SK-MEL-5 (cell line): ENCODE results near the gene ERICH6. TPM values are rescaled to one million over a fixed set of nuclear protein-coding genes. Genes with fewer than 3 reads are reported as not detected.

Experiments
- DNase-seq: peaks from one replicate; pipeline ENCODE4 v3.0.0-alpha.2; 2016; ENCODE audit warnings: low read depth, low spot score
- in situ Hi-C: cut with HindIII; loops from 2 replicates; pipeline ENCODE4 v1.10.0; 2016; ENCODE audit warnings: low sequenced_read_pairs, high pct_unique_total_duplicates, low pct_unique_long_range_greater_than_20kb
- total RNA-seq: library from RNA; depleted of rRNA; stranded (reverse); fragments of >200 nt; shearing (Covaris generic); gene quantifications from 2 replicates; pipeline ENCODE4 v1.2.3, GENCODE V29; 2014

The ERICH6 gene
- total RNA-seq, 1 experiment from 2014 or later, result not detected

GRCh38 chr3:150739200-150739863, 35.6 kb upstream of the ERICH6 start:
- in situ Hi-C loops, result no loop called here
- DNase-seq, result no peak

GRCh38 chr3:150738688-150739087, 35.0 kb upstream of the ERICH6 start:
- peak; percentile 14 for DNase-seq
- in situ Hi-C loops, result no loop called here

GRCh38 chr3:150737874-150738679, 34.4 kb upstream of the ERICH6 start:
- in situ Hi-C loops, result no loop called here
- DNase-seq, result no peak

GRCh38 chr3:150736903-150737832, 33.4 kb upstream of the ERICH6 start:
- in situ Hi-C loops, result no loop called here

GRCh38 chr3:150736316-150736719, 32.6 kb upstream of the ERICH6 start:
- DNase-seq, result no peak
- in situ Hi-C loops, result no loop called here

More at GRCh38 chr3:150736903-150737832, 33.4 kb upstream of the ERICH6 start:
- DNase-seq, result no peak

GRCh38 chr3:150734795-150735119, 31.0 kb upstream of the ERICH6 start:
- DNase-seq, result no peak
- in situ Hi-C loops, result no loop called here

- in situ Hi-C loops, result no loop called here
- no peak for DNase-seq
Observed at GRCh38 chr3:150733936-150734794, 30.4 kb upstream of the ERICH6 start.

GRCh38 chr3:150733373-150733935, 29.7 kb upstream of the ERICH6 start:
- in situ Hi-C loops, result no loop called here
- peak; percentile 22 for DNase-seq

- no peak for DNase-seq
- in situ Hi-C loops, result no loop called here
Observed at GRCh38 chr3:150729682-150730360, 26.1 kb upstream of the ERICH6 start.

GRCh38 chr3:150727653-150728502, 24.2 kb upstream of the ERICH6 start:
- no peak for DNase-seq
- in situ Hi-C loops, result no loop called here

GRCh38 chr3:150725548-150725947, 21.8 kb upstream of the ERICH6 start:
- in situ Hi-C loops, result no loop called here
- DNase-seq, result no peak

GRCh38 chr3:150723946-150724345, 20.2 kb upstream of the ERICH6 start:
- DNase-seq, result no peak
- in situ Hi-C loops, result no loop called here

GRCh38 chr3:150722267-150722666, 18.5 kb upstream of the ERICH6 start:
- DNase-seq, result no peak
- in situ Hi-C loops, result no loop called here

- DNase-seq, result peak; percentile 78
- in situ Hi-C loops, result no loop called here
Observed at GRCh38 chr3:150721285-150722130, 17.8 kb upstream of the ERICH6 start.

- DNase-seq, result no peak
- in situ Hi-C loops, result no loop called here
Observed at GRCh38 chr3:150720444-150720843, 16.7 kb upstream of the ERICH6 start.
